PC-9 (cell line): ENCODE data around the gene TMEM232. TPM values are rescaled to one million over a fixed set of nuclear protein-coding genes. Genes with fewer than 3 reads are reported as not detected.

ENCODE experiments used
- BruUV-seq: library from RNA; stranded (reverse); fragments of 400-500 nt; replicated peaks from 2 replicates; lab custom pipeline; 2021; lab: Mats Ljungman, UMichigan
- CTCF ChIA-PET: fragments of 300-600 bp; sonication (Branson Sonifier 250); formaldehyde crosslinking; loops from one replicate; lab custom pipeline; 2022; ENCODE audit warnings: antibody characterized with exemption; lab: Charles Lee
- POLR2A ChIA-PET: fragments of 300-600 bp; sonication (Branson Sonifier 250); formaldehyde crosslinking; loops from one replicate; lab custom pipeline; 2022; ENCODE audit warnings: antibody characterized with exemption; ENCODE audit not compliant: unreplicated experiment; lab: Charles Lee
- DNase-seq, 2 experiments: peaks; one replicate each; pipeline versions ENCODE4 v3.0.0 to v3.0.0-alpha.2; 2015 to 2022; ENCODE audit warnings: mixed read lengths in 1 of 2
- H2AFZ ChIP-seq: fragments of 200-600 bp; sonication (generic); 2 replicates; pipeline ENCODE4 v1.8.1; 2017; ENCODE audit warnings: antibody characterized with exemption
- H3F3A ChIP-seq: fragments of 200-600 bp; sonication (generic); 2 replicates; pipeline ENCODE4 v1.8.1; 2017; ENCODE audit warnings: antibody characterized with exemption, mild to moderate bottlenecking, low read depth; ENCODE audit not compliant: insufficient read depth
- H3K27ac ChIP-seq: fragments of 200-600 bp; sonication (generic); 2 replicates; pipeline ENCODE4 v1.6.1; 2016; ENCODE audit warnings: mixed run types
- H3K27me3 ChIP-seq: fragments of 200-600 bp; sonication (generic); 2 replicates; pipeline ENCODE4 v1.6.1; 2016; ENCODE audit warnings: low read depth, mixed run types; ENCODE audit not compliant: insufficient read depth
- H3K36me3 ChIP-seq: fragments of 200-600 bp; sonication (generic); 2 replicates; pipeline ENCODE4 v1.6.1; 2016; ENCODE audit warnings: low read depth, mixed run types
- H3K4me1 ChIP-seq: fragments of 200-600 bp; sonication (generic); replicated peaks from 2 replicates; pipeline ENCODE4 v1.6.1; 2016; ENCODE audit warnings: mixed run types; ENCODE audit not compliant: insufficient read depth
- H3K4me2 ChIP-seq: fragments of 200-600 bp; sonication (generic); 2 replicates; pipeline ENCODE4 v1.6.1; 2017; ENCODE audit warnings: mixed run types
- H3K4me3 ChIP-seq: fragments of 200-600 bp; sonication (generic); 2 replicates; pipeline ENCODE4 v1.6.1; 2016; ENCODE audit warnings: mixed run types
- H3K79me2 ChIP-seq: fragments of 200-600 bp; sonication (generic); 2 replicates; pipeline ENCODE4 v1.6.1; 2017; ENCODE audit warnings: low read depth, mixed run types
- H3K9me2 ChIP-seq: fragments of 200-600 bp; sonication (generic); 2 replicates; pipeline ENCODE4 v1.8.1; 2017; ENCODE audit warnings: mild to moderate bottlenecking; ENCODE audit not compliant: insufficient read depth
- H3K9me3 ChIP-seq: fragments of 200-600 bp; sonication (generic); 2 replicates; pipeline ENCODE4 v1.8.1; 2016; ENCODE audit warnings: low read depth; ENCODE audit not compliant: insufficient read depth
- H4K20me1 ChIP-seq: fragments of 200-600 bp; sonication (generic); 2 replicates; pipeline ENCODE4 v1.8.1; 2017; ENCODE audit not compliant: insufficient read depth
- CTCF ChIP-seq: fragments of 200-600 bp; sonication (generic); conservative IDR thresholded peaks from 2 replicates; pipeline ENCODE4 v1.6.1; 2017; ENCODE audit warnings: mixed run types, antibody characterized with exemption, mild to moderate bottlenecking, moderate library complexity
- EZH2 ChIP-seq: fragments of 200-600 bp; sonication (generic); IDR thresholded peaks from 2 replicates; pipeline ENCODE4 v1.8.0; 2017; ENCODE audit warnings: antibody characterized with exemption, low read depth
- intact Hi-C: fragments of 100-400 bp; cut with micrococcal nuclease; formaldehyde crosslinking; loops from one replicate; pipeline ENCODE4 v1.10.0; 2022; ENCODE audit not compliant: unreplicated experiment
- microRNA-seq: library from miRNA; unstranded; fragments of <30 nt; microRNA quantifications from one replicate; pipeline ENCODE4 v1.2.0, GENCODE V29; 2021; ENCODE audit warnings: borderline number of aligned reads, borderline replicate concordance
- total RNA-seq: library from RNA; stranded (reverse); gene quantifications from 2 replicates; pipeline ENCODE4 v1.2.3, GENCODE V29; 2021

Gene TMEM232
- total RNA-seq, 1 experiment from 2014 or later: 0.65 TPM

GRCh38 chr5:110371725-110372041 lies 354.8 kb downstream of the TMEM232 start:
- H3F3A ChIP-seq: no peaks in the 10 kb centered on the region
- intact Hi-C loops: no loop called here
- no peak overlapping the region for H2AFZ ChIP-seq
- ChIA-PET POLR2A (no interaction called here), CTCF (no interaction called here)
- no peak overlapping the region for H3K4me2 ChIP-seq
- no peak overlapping the region for H3K4me3 ChIP-seq
- no peaks in the 10 kb centered on the region for H3K9me3 ChIP-seq
- TF ChIP-seq CTCF (no peak), EZH2 (no peak)
- BruUV-seq: no TSS peak
- no peaks in the 10 kb centered on the region for H3K79me2 ChIP-seq
- no peaks in the 10 kb centered on the region for H3K27me3 ChIP-seq
- H3K36me3 ChIP-seq: no peaks in the 10 kb centered on the region
- no peaks in the 10 kb centered on the region for H4K20me1 ChIP-seq
- H3K4me1 ChIP-seq: no peaks in the 10 kb centered on the region
- DNase-seq: no peak
- H3K9me2 ChIP-seq: no peaks in the 10 kb centered on the region; the same call in 1 of the 2 replicates
- H3K27ac ChIP-seq: no peak overlapping the region

GRCh38 chr5:110371011-110371724 lies 355.3 kb downstream of the TMEM232 start:
- Histone ChIP-seq H3K9me2 (no peaks in the 10 kb centered on the region; the same call in 1 of the 2 replicates), H3K27me3 (no peaks in the 10 kb centered on the region), H2AFZ (no peak overlapping the region), H3F3A (no peaks in the 10 kb centered on the region), H3K27ac (no peak overlapping the region), H3K9me3 (no peaks in the 10 kb centered on the region), H3K36me3 (no peaks in the 10 kb centered on the region), H3K79me2 (no peaks in the 10 kb centered on the region), H4K20me1 (no peaks in the 10 kb centered on the region), H3K4me2 (no peak overlapping the region), H3K4me3 (no peak overlapping the region), H3K4me1 (no peaks in the 10 kb centered on the region)
- no peak for DNase-seq
- BruUV-seq: no TSS peak
- TF ChIP-seq EZH2 (no peak), CTCF (no peak)
- POLR2A ChIA-PET: no interaction called here
- intact Hi-C loops: no loop called here
- CTCF ChIA-PET: no interaction called here

Small RNA genes within 50 kb of the gene (microRNA-seq; reads per million reads assigned to microRNA genes)
- not detected for gene MIR548F3

Other genes with a start within 250 kb of the TMEM232 start
- gene SLC25A46, start 12.3 kb upstream of the TMEM232 start, total RNA-seq: 19.0 and 29.0 TPM in 2 replicates